Naive thymus-derived CD8-positive, alpha-beta T cell (primary cell): Measurements from ENCODE around the gene NCMAP. TPM values are rescaled to one million over a fixed set of nuclear protein-coding genes. Genes with fewer than 3 reads are reported as not detected.

Source experiments
- ATAC-seq, 2 donors: fragments of 150-1000 bp; cut with Tn5 transposase in 1 of 2; sonication (Bioruptor Pico), chemical (Tn5 transposase) in 1 of 2; 1 replicate in 1 of 2; 2 replicates in 1 of 2; pipeline ENCODE4 v1.10.0; 2021; ENCODE audit warnings: mild to moderate bottlenecking in 2 of 2, moderate library complexity in 2 of 2
- POLR2A ChIA-PET: fragments of 350-600 bp; sonication (Branson Sonifier 250); formaldehyde crosslinking; loops from one replicate; lab custom pipeline; 2021; ENCODE audit warnings: antibody characterized with exemption; lab: Charles Lee
- DNase-seq, 10 donors: peaks; one replicate each; pipeline versions ENCODE4 v3.0.0 to v3.0.0-alpha.2; 2020 to 2022
- H3K27ac Mint-ChIP-seq, 10 donors: one replicate each; pipeline ENCODE4 v1.8.0; 2020 to 2022; ENCODE audit warnings: mild to moderate bottlenecking in 10 of 10, mixed read lengths in 10 of 10, moderate library complexity in 4 of 10, inconsistent platforms in 1 of 10
- H3K27me3 Mint-ChIP-seq, 5 donors: one replicate each; pipeline ENCODE4 v1.8.0; 2021 to 2022; ENCODE audit warnings: mixed read lengths in 5 of 5
- H3K36me3 Mint-ChIP-seq, 3 donors: one replicate each; pipeline ENCODE4 v1.8.0; 2020 to 2022; ENCODE audit warnings: mixed read lengths in 3 of 3, mild to moderate bottlenecking in 2 of 3, inconsistent platforms in 1 of 3
- H3K4me1 Mint-ChIP-seq, 4 donors: one replicate each; pipeline ENCODE4 v1.8.0; 2021 to 2022; ENCODE audit warnings: mixed read lengths in 4 of 4
- H3K4me3 Mint-ChIP-seq, 10 donors: one replicate each; pipeline ENCODE4 v1.8.0; 2020 to 2022; ENCODE audit warnings: mild to moderate bottlenecking in 10 of 10, mixed read lengths in 10 of 10, moderate library complexity in 6 of 10, inconsistent platforms in 1 of 10
- H3K9me3 Mint-ChIP-seq, 9 donors: one replicate each; pipeline ENCODE4 v1.8.0; 2020 to 2022; ENCODE audit warnings: mixed read lengths in 9 of 9, mild to moderate bottlenecking in 3 of 9, inconsistent platforms in 1 of 9, moderate library complexity in 1 of 9
- polyA plus RNA-seq, 3 donors: library from polyadenylated mRNA; unstranded; fragments of 300-500 nt; fragmentation: Illumina TruSeq; gene quantifications; one replicate each; pipeline ENCODE4 v1.2.3, GENCODE V29; 2021
- total RNA-seq, 8 experiments: library from RNA in 2 of 8; stranded (reverse) in 2 of 8; gene quantifications; one replicate each; pipeline ENCODE4 v1.2.3 and lab custom pipeline; 2021 to 2026

Gene NCMAP
- total and polyA plus RNA-seq, 5 experiments from 2014 or later = 0.03 to 0.21 (median 0.09) TPM; not detected in 2

DNA sequence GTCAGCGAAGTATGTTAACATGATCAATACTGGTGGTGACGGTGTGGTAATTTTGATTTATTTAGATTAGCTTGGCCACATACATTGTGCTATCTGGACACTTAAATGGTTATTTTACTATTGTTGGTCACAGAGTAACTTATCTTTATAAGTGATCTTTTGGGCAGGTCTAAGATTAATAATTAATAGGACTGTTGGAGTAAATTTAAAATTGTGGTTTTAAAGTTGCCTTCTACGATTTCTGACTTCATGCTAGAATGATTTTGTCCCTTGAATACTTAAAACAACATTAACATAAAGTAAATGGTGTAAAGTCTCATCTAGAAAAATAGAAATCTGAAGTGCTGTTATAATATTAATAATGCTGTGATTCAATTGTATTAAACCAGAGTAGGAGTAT, 101.9 kb downstream of the NCMAP start:
- POLR2A ChIA-PET = interaction anchor here (1.3 kb wide), 1 partner anchor 26 kb away, joined by 3 read pairs; no protein-coding TSS in a partner anchor
- Mint-ChIP-seq H3K27me3 (no peaks in the 10 kb centered on the region), H3K4me1 (peaks cover 17 to 47% (median 42%) of the 10 kb centered on the region in 4 donors), H3K4me3 (peak overlapping the region in 1 of 10 donors; percentile 9), H3K9me3 (no peaks in the 10 kb centered on the region), H3K27ac (peak overlapping the region in 2 of 10 donors; percentile 3 to 39), H3K36me3 (peaks cover 7 to 96% (median 42%) of the 10 kb centered on the region in 3 donors)
- DNase-seq (no peak), ATAC-seq (no peak)

Other genes with a start within 250 kb of the NCMAP start
- gene GRHL3, start 236.7 kb upstream of the NCMAP start, total RNA-seq = not detected
- not detected for gene GRHL3, start 236.7 kb upstream of the NCMAP start, polyA plus RNA-seq
- 1 to 10 TPM; 5.5 to 5.9 TPM for gene STPG1, start 142.3 kb upstream of the NCMAP start, total RNA-seq
- gene STPG1, start 142.3 kb upstream of the NCMAP start, polyA plus RNA-seq = 1 to 10 TPM; 4.1 to 6.8 (median 6.1) TPM
- 10 to 100 TPM; 58.3 to 59.3 TPM for gene NIPAL3, start 140.3 kb upstream of the NCMAP start, total RNA-seq
- 10 to 100 TPM; 57.5 to 90.4 (median 89.5) TPM for gene NIPAL3, start 140.3 kb upstream of the NCMAP start, polyA plus RNA-seq
- 100 to 1,000 TPM; 212 to 217 TPM for gene RCAN3, start 53.3 kb upstream of the NCMAP start, total RNA-seq
- 100 to 1,000 TPM; 103 to 152 (median 150) TPM for gene RCAN3, start 53.3 kb upstream of the NCMAP start, polyA plus RNA-seq
- 100 to 1,000 TPM; 258 to 275 TPM for gene SRRM1, start 87.2 kb downstream of the NCMAP start, total RNA-seq
- gene SRRM1, start 87.2 kb downstream of the NCMAP start, polyA plus RNA-seq = 100 to 1,000 TPM; 122 to 245 (median 197) TPM
- 1 to 10 TPM; 4.9 to 6.6 TPM for gene CLIC4, start 189.4 kb downstream of the NCMAP start, total RNA-seq
- gene CLIC4, start 189.4 kb downstream of the NCMAP start, polyA plus RNA-seq = under 1 TPM; 0.07 to 0.50 (median 0.11) TPM